ENCODE results near the gene ZNF853.

ZNF853 gene

GRCh38 chr7:6589829-6590644 lies 25.4 kb upstream of the ZNF853 start, which contains the start of gene INTS15:
Gene INTS15 (plus strand): TSS chr7:6590021. CDS start chr7:6590284, 263 bp downstream.
- peak within 1 kb of the TSS; percentile 84 for H3K4me3 ChIP-seq (ENCODE audit: control insufficient read depth, low read depth, low read length)
- peak; percentile 25 for DNase-seq (ENCODE audit: low read depth)
- peak; percentile 40 for TF ChIP-seq CTCF (IDR thresholded peaks at IDR 0.05; ENCODE audit: control insufficient read depth, insufficient read depth, low read depth, low read length, missing control alignments)

GRCh38 chr7:6590645-6591110 lies 24.7 kb upstream of the ZNF853 start:
- no peak for DNase-seq (ENCODE audit: low read depth)
- H3K4me3 ChIP-seq (ENCODE audit: control insufficient read depth, low read depth, low read length) = peak overlapping the region; percentile 84
- TF ChIP-seq CTCF (IDR thresholded peaks at IDR 0.05; ENCODE audit: control insufficient read depth, insufficient read depth, low read depth, low read length, missing control alignments) = no peak

GRCh38 chr7:6600093-6600492 lies 15.3 kb upstream of the ZNF853 start:
- DNase-seq (ENCODE audit: low read depth) = no peak
- TF ChIP-seq CTCF (IDR thresholded peaks at IDR 0.05; ENCODE audit: control insufficient read depth, insufficient read depth, low read depth, low read length, missing control alignments) = no peak
- H3K4me3 ChIP-seq (ENCODE audit: control insufficient read depth, low read depth, low read length) = no peak overlapping the region

GRCh38 chr7:6604458-6604857 lies 11.0 kb upstream of the ZNF853 start:
- DNase-seq (ENCODE audit: low read depth) = no peak
- no peak overlapping the region for H3K4me3 ChIP-seq (ENCODE audit: control insufficient read depth, low read depth, low read length)
- TF ChIP-seq CTCF (IDR thresholded peaks at IDR 0.05; ENCODE audit: control insufficient read depth, insufficient read depth, low read depth, low read length, missing control alignments) = no peak

- no peak overlapping the region for H3K4me3 ChIP-seq (ENCODE audit: control insufficient read depth, low read depth, low read length)
- no peak for TF ChIP-seq CTCF (IDR thresholded peaks at IDR 0.05; ENCODE audit: control insufficient read depth, insufficient read depth, low read depth, low read length, missing control alignments)
- no peak for DNase-seq (ENCODE audit: low read depth)
Observed at GRCh38 chr7:6606866-6607583, 8.4 kb upstream of the ZNF853 start.

GRCh38 chr7:6607651-6608051 lies 7.8 kb upstream of the ZNF853 start:
- TF ChIP-seq CTCF (IDR thresholded peaks at IDR 0.05; ENCODE audit: control insufficient read depth, insufficient read depth, low read depth, low read length, missing control alignments) = no peak
- DNase-seq (ENCODE audit: low read depth) = no peak
- no peak overlapping the region for H3K4me3 ChIP-seq (ENCODE audit: control insufficient read depth, low read depth, low read length)
